CD4-positive, alpha-beta T cell treated with Interleukin-6 for 4 hours (primary cell): Measurements from ENCODE around the gene CDC123.
"Not testable (repeated sequence)": the region's sequence is repeated elsewhere in the genome, so short reads cannot be mapped to it uniquely, and the experiment has no call there.

ENCODE experiments used
- DNase-seq: peaks from one replicate; pipeline ENCODE4 v3.0.0-alpha.2; 2020; ENCODE audit warnings: mixed read lengths

CDC123 gene

GRCh38 chr10:12235796-12236195 is 39.8 kb downstream of the CDC123 start:
- DNase-seq, result no peak

DNA sequence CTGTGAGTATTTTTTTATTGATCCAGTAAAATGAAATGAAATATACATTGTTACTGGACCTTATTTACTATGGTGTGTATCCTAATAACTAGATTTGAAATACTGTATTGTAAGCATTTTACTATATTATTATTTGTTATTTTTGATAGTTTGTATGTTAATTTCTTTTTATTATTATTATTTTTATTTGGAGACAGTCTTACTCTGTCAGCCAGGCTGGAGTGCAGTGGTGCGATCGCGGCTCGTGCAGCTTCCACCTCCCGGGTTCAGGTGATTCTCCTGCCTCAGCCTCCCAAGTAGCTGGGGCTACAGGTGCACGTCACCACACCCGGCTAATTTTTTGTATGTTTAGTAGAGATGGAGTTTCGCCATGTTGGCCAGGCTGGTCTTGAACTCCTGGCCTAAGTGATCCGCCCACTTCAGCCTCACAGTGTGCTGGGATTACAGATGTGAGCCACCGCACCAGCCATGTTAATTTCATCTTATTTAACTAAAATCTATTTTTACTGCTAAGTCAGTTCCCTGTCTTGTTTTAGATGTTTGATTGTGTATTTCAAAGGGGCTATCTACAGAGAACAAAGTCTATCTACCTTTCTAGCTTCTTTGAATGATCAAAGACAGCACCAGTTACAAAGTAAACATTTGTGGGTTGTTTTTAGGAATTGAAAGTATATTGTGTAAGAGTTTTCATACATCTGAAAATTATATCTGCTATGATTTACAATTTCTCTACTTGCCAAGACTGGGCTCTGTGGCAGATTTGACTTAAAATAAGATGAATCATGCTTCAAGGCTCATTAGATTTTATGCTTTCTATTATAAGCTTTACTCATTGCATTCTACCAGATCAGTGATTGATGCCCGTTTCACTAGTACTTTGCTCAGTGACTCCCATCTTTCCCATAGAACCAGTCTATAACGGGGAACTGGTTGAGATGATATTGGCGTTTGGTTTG is 41.6 kb downstream of the CDC123 start:
- no peak for DNase-seq

GRCh38 chr10:12238821-12239220 is 42.8 kb downstream of the CDC123 start:
- DNase-seq, result no peak

DNA sequence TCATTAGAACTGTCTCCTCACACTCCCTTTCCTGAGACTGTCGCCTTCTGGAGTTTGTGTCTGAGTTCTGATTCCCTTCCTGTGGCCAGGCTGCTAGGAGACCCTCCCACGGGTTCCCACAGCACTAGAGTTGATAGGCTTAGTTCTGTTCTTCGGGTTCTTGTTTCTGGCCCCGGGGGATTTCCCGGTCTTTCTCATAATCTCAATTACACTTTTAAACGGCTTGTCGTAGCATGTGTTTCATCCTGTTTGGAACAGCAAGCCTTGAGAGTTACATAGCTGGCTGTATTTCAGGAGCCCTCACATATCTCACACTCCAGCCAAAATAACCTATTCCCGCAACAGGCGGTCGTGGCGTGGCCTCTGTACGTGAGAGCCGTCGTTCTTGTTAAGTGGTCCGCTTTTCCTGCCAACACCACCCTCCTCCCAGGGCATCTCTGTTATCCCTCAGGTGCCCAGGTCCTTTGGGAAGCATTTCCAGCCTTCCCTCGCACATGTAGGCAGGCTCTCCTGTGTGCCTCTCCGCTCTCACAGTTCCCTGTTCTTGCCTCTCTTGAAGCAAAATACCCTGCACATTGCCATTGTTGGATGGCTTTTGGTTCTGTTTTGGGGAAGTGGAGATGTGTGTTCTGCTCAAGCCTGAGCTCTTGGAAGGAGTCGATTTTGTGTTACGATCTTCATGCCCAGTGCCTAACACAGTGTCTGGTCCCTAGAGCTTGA is 46.0 kb downstream of the CDC123 start:
- DNase-seq, result no peak

GRCh38 chr10:12243864-12244620 is 48.1 kb downstream of the CDC123 start:
- DNase-seq, result no peak

DNA sequence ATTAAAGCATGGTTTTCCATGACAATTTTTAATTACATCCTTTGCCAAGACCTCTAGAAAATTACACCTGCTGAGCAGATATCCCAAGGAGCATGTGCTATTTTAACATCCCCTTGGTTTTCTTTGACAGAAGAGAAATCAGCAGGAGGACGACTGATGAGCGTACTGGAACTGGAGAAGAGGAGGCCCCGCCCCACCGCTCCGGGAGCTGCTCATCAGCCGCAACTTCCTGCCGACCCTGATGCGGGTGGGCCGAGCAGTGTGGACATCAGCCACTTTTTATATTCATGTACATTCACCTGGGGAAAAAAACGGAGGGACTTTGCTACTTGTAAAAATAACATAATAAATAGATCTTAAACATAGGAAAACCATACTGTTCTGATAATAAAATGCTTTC is 54.2 kb downstream of the CDC123 start:
- no peak for DNase-seq

- DNase-seq, result not testable (repeated sequence)
Measured at GRCh38 chr10:12250702-12251101, 54.7 kb downstream of the CDC123 start.

- no peak for DNase-seq
Measured at GRCh38 chr10:12251581-12251980, 55.6 kb downstream of the CDC123 start.

DNA sequence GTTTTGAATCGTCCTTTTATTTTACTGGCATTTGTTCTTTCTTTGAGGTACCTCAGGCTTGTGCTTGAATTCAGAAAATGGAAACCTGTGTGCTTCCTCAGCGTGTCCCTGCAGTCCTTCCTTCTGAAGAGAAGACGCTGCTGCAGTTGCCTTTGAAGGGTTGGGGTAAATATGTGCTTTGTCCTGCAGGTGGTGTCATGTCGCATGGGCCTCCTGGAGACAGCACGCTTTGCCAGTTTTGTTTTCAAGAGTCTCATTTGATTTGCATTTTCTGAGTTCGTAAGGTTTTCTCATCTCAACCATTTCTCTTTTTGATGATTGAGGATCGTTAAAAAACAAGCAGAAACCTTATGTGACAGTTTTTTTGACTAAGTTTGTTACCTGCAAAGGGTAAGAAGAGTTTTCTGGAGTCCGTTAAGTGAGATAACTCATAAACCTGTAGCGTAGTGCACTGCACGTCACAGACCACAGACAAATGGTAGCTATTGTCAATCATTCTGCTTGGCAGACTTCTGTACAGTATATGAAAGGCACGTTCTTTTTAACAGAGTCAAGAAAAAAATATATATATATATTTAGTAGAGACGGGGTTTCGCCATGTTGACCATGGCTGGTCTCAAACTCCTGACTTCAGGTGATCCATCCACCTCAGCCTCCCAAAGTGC is 57.0 kb downstream of the CDC123 start:
- peak; percentile 8 for DNase-seq

GRCh38 chr10:12255048-12255447 is 59.1 kb downstream of the CDC123 start:
- no peak for DNase-seq

DNA sequence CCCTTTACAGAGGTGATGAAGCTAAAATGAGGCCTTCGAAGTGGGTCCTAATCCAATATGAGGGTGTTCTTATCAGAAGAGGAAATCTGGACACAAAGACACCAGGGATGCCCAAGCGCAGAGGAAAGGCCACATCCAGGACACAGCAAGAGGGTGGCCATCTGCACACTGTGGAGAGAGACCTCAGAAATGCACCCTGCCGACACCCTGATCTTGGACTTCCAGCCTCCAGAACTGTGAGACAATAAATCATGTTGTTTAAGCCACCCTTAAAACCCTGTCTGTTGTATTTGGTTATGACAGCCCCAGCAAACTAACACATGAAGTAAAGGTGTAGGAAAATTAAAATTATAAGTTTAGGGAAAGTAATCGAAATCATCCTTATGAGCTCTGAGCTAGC is 64.0 kb downstream of the CDC123 start:
- no peak for DNase-seq

DNA sequence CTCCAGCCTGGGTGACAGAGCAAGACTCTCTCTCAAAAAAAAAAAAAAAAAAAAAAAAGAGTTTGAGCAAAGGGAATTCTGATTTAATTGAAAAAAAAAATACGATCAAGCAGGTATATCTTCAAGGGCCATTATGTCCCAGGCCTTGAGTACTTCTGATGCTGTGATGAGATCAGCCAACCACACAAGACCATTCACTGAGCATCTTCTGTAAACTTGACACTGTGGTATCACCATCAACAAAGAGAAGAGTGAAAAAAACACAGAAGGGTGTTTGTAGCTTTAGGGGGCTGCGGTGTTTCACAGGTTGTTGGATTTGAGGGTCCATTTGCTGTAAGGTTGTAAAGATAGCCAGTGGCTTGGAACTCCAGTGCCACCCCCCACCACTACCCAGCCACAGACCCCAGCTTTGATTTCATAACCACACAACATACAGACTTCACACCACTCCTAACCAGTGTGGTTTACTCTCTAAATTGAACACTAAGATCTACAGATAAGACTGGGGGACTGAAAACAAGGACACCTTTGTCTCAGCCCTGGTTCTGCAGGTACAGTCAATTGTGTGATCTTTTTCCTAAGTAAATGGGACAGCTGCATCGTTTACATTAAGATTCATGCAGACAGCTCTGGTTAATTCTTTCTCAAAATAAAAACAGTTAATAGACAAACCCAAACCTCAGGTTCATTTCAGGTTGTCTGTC is 66.4 kb downstream of the CDC123 start:
- no peak for DNase-seq

GRCh38 chr10:12264204-12264940 is 68.4 kb downstream of the CDC123 start:
- peak; percentile 81 for DNase-seq

DNA sequence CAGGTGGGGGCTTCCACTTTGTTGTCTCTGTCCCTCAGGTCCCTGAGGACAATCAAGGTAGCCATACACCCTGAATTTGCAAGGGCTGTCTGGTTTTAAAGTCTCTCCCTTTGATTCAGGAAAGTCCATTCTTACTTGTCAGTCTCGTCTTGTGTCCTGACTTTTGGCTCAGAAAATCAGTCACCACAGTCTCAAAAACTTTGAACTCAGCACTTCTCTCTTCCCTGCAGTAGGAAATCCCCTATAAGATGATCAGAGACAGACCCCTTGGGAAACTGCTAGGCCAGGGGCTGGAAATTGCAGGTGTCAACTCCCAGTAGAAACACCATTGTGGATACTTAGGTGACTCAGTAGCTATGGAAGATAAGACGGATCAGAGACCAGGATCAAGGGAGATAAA is 73.1 kb downstream of the CDC123 start:
- no peak for DNase-seq

- DNase-seq, result no peak
Measured at GRCh38 chr10:12271210-12271540, 75.2 kb downstream of the CDC123 start.

GRCh38 chr10:12277862-12278261 is 81.9 kb downstream of the CDC123 start:
- not testable (repeated sequence) for DNase-seq

- no peak for DNase-seq
Measured at GRCh38 chr10:12279281-12279680, 83.3 kb downstream of the CDC123 start.

DNA sequence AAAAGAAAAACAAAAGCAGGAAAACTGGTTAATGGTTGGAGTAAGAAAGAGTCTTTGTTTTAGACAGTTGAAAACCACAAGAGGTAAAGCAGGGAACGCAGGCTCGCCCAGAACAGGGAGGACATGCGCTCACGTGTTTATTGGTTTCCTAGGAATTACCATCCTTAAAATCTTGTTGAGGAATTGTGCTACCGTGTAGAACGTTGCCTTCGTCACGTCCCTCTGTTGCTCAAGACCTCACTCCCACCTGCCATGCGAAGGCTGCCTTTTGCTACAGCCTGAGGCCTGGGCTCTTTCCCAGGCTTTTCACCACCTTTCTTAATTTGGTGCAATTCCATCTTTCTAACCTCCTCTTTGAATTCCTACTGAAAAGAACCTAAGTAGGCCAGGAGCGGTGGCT is 91.8 kb downstream of the CDC123 start:
- DNase-seq, result no peak

- not testable (repeated sequence) for DNase-seq
Measured at GRCh38 chr10:12297784-12298183, 101.8 kb downstream of the CDC123 start.

GRCh38 chr10:12299222-12299965 is 103.4 kb downstream of the CDC123 start:
- no peak for DNase-seq
